Measurements from ENCODE around the gene PPFIA3. TPM values are rescaled to one million over a fixed set of nuclear protein-coding genes. Genes with fewer than 3 reads are reported as not detected.

PPFIA3 gene
- polyA plus RNA-seq, 2 of the 4 experiments (the other 2 are of a cell fraction), result 3.2 to 7.3 TPM

- no peaks in the 10 kb centered on the region for H3K4me1 ChIP-seq
- POLR2A ChIA-PET, result no interaction called here
- DNase-seq (ENCODE audit: low read depth in 1 of 2, low spot score in 1 of 2) (no peak), ATAC-seq (no peak; a peak in 1 of 6 replicates), FAIRE-seq (no peak)
- no peak overlapping the region for H3K4me2 ChIP-seq
- 0 out of 6 replicates have a peak overlapping the region, but pooled peaks of 1 of the 2 experiments have one; percentile 12 for H3K27ac ChIP-seq
- H3K4me3 ChIP-seq, result no peak overlapping the region
- TF ChIP-seq RFX5 (IDR thresholded peaks at IDR 0.05), result no peak
- no peak for TF ChIP-seq SREBF2 (IDR thresholded peaks at IDR 0.05)
- no peak for TF ChIP-seq RCOR1 (IDR thresholded peaks at IDR 0.05; ENCODE audit: low read depth, low read length)
- TF ChIP-seq ZFP36 (IDR thresholded peaks at IDR 0.05; ENCODE audit: borderline replicate concordance, partially characterized antibody), result no peak
- TF ChIP-seq KDM5A (IDR thresholded peaks at IDR 0.05), result no peak
- TF ChIP-seq PHF8 (IDR thresholded peaks at IDR 0.05; ENCODE audit: borderline replicate concordance, low read depth), result no peak
- TF ChIP-seq ELK1 (IDR thresholded peaks at IDR 0.05; ENCODE audit: low read depth, low read length), result no peak
- no peak for TF ChIP-seq MAX (IDR thresholded peaks at IDR 0.05)
- TF ChIP-seq GATA3 (IDR thresholded peaks at IDR 0.05; ENCODE audit: borderline replicate concordance), result no peak
- no peak for TF ChIP-seq MAZ (IDR thresholded peaks at IDR 0.05; ENCODE audit: borderline replicate concordance, low read depth, low read length)
- no peak for TF ChIP-seq ZC3H11A (IDR thresholded peaks at IDR 0.05)
- WGBS (ENCODE audit: missing lambda C conversion rate), result 82% methylated on average over 5 of the region's 5 CpGs
- CTCF ChIA-PET, result interaction anchor here (0.8 to 21.0 kb wide), 12 partner anchors 10 to 142 kb away, joined by 3 to 298 read pairs (median 6); partner anchors contain the start of genes GYS1, LIN7B and RUVBL2
- H3K9me3 ChIP-seq, result no peaks in the 10 kb centered on the region
Observed at GRCh38 chr19:49135686-49136085, 16.3 kb downstream of the PPFIA3 start.

GRCh38 chr19:49136771-49137171 lies 17.4 kb downstream of the PPFIA3 start:
- WGBS (ENCODE audit: missing lambda C conversion rate), result 91% methylated on average over 10 of the region's 10 CpGs
- ATAC-seq (no peak), FAIRE-seq (no peak), DNase-seq (ENCODE audit: low read depth in 1 of 2, low spot score in 1 of 2) (no peak)
- Histone ChIP-seq H3K4me3 (no peak overlapping the region), H3K27ac (no peak overlapping the region), H3K4me2 (no peak overlapping the region), H3K4me1 (no peaks in the 10 kb centered on the region), H3K9me3 (no peaks in the 10 kb centered on the region)
- ChIA-PET POLR2A (no interaction called here), CTCF (interaction anchor here (1.3 to 21.0 kb wide), 6 partner anchors 9 to 137 kb away, joined by 3 to 298 read pairs (median 14); partner anchors contain the start of gene LIN7B)
- no peak for TF ChIP-seq CBX8 (IDR thresholded peaks at IDR 0.05)
- no peak for TF ChIP-seq HOXA7 (CRISPR knock-in tag; IDR thresholded peaks at IDR 0.05)
- TF ChIP-seq ZNF302 (CRISPR knock-in tag; IDR thresholded peaks at IDR 0.05), result no peak
- TF ChIP-seq POLR2A (IDR thresholded peaks at IDR 0.05; ENCODE audit: low read length), result no peak
- TF ChIP-seq FOSL2 (IDR thresholded peaks at IDR 0.05), result no peak
- TF ChIP-seq FOSL2 (CRISPR knock-in tag; IDR thresholded peaks at IDR 0.05), result no peak
- no peak for TF ChIP-seq RARB (CRISPR knock-in tag; IDR thresholded peaks at IDR 0.05)
- TF ChIP-seq, protein P1, sequence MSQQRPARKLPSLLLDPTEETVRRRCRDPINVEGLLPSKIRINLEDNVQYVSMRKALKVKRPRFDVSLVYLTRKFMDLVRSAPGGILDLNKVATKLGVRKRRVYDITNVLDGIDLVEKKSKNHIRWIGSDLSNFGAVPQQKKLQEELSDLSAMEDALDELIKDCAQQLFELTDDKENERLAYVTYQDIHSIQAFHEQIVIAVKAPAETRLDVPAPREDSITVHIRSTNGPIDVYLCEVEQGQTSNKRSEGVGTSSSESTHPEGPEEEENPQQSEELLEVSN (IDR thresholded peaks at IDR 0.05; ENCODE audit: borderline replicate concordance, low read depth), result no peak
- no peak for TF ChIP-seq TP53 (CRISPR knock-in tag; IDR thresholded peaks at IDR 0.05)
- TF ChIP-seq JUNB (IDR thresholded peaks at IDR 0.05), result no peak
- no peak for TF ChIP-seq TFCP2L1 (CRISPR knock-in tag; IDR thresholded peaks at IDR 0.05)
- no peak for TF ChIP-seq NFE2L2 (conservative IDR thresholded peaks at IDR 0.05; ENCODE audit: low read length)

GRCh38 chr19:49140951-49141350 lies 21.6 kb downstream of the PPFIA3 start:
- FAIRE-seq (no peak), ATAC-seq (no peak), DNase-seq (ENCODE audit: low read depth in 1 of 2, low spot score in 1 of 2) (no peak)
- ChIA-PET POLR2A (interaction anchor here (0.9 kb wide), 1 partner anchor 13 kb away, joined by 3 read pairs; no protein-coding TSS in a partner anchor), CTCF (interaction anchor here (0.8 to 15.0 kb wide), 8 partner anchors 11 to 160 kb away, joined by 3 to 298 read pairs (median 6); partner anchors contain the start of genes LIN7B and PPFIA3)
- WGBS (ENCODE audit: missing lambda C conversion rate), result 90% methylated on average over 7 of the region's 7 CpGs
- H3K9me3 ChIP-seq, result no peaks in the 10 kb centered on the region
- no peak overlapping the region for H3K27ac ChIP-seq
- H3K4me1 ChIP-seq, result peaks cover 6% of the 10 kb centered on the region
- H3K4me2 ChIP-seq, result no peak overlapping the region
- H3K4me3 ChIP-seq, result no peak overlapping the region
- TF ChIP-seq POLR2AphosphoS2 (conservative IDR thresholded peaks at IDR 0.05; ENCODE audit: low read length) (no peak), BCL3 (IDR thresholded peaks at IDR 0.05) (no peak), FOSB (CRISPR knock-in tag; IDR thresholded peaks at IDR 0.05) (no peak), PHF8 (IDR thresholded peaks at IDR 0.05; ENCODE audit: borderline replicate concordance, low read depth) (no peak), JUNB (IDR thresholded peaks at IDR 0.05) (no peak), RNF2 (IDR thresholded peaks at IDR 0.05; ENCODE audit: borderline replicate concordance, low read depth) (no peak), CBX8 (IDR thresholded peaks at IDR 0.05) (no peak), FOXS1 (CRISPR knock-in tag; IDR thresholded peaks at IDR 0.05) (no peak), MAZ (IDR thresholded peaks at IDR 0.05; ENCODE audit: borderline replicate concordance, low read depth, low read length) (no peak)
- TF ChIP-seq, protein P2, sequence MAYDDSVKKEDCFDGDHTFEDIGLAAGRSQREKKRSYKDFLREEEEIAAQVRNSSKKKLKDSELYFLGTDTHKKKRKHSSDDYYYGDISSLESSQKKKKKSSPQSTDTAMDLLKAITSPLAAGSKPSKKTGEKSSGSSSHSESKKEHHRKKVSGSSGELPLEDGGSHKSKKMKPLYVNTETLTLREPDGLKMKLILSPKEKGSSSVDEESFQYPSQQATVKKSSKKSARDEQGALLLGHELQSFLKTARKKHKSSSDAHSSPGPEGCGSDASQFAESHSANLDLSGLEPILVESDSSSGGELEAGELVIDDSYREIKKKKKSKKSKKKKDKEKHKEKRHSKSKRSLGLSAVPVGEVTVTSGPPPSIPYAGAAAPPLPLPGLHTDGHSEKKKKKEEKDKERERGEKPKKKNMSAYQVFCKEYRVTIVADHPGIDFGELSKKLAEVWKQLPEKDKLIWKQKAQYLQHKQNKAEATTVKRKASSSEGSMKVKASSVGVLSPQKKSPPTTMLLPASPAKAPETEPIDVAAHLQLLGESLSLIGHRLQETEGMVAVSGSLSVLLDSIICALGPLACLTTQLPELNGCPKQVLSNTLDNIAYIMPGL (CRISPR knock-in tag; IDR thresholded peaks at IDR 0.05; ENCODE audit: borderline replicate concordance), result no peak
- TF ChIP-seq, protein P3, sequence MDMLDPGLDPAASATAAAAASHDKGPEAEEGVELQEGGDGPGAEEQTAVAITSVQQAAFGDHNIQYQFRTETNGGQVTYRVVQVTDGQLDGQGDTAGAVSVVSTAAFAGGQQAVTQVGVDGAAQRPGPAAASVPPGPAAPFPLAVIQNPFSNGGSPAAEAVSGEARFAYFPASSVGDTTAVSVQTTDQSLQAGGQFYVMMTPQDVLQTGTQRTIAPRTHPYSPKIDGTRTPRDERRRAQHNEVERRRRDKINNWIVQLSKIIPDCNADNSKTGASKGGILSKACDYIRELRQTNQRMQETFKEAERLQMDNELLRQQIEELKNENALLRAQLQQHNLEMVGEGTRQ (IDR thresholded peaks at IDR 0.05), result no peak
- TF ChIP-seq, protein P1 (IDR thresholded peaks at IDR 0.05; ENCODE audit: borderline replicate concordance, low read depth), result no peak
